ENCODE data around the gene AGBL1.

Gene AGBL1

GRCh38 chr15:86756688-86757087 is 677.0 kb downstream of the AGBL1 start:
- no peak for DNase-seq

- no peak for DNase-seq
Observed at GRCh38 chr15:86759800-86760523, 680.3 kb downstream of the AGBL1 start.

- no peak for DNase-seq
Observed at GRCh38 chr15:86762874-86763273, 683.2 kb downstream of the AGBL1 start.

- DNase-seq: no peak
Observed at GRCh38 chr15:86764021-86764420, 684.4 kb downstream of the AGBL1 start.

- no peak for DNase-seq
Observed at GRCh38 chr15:86765281-86765680, 685.6 kb downstream of the AGBL1 start.

- no peak for DNase-seq
Observed at GRCh38 chr15:86772369-86773059, 692.8 kb downstream of the AGBL1 start.

- no peak for DNase-seq
Observed at GRCh38 chr15:86773736-86774135, 694.1 kb downstream of the AGBL1 start.

GRCh38 chr15:86776145-86776544 is 696.5 kb downstream of the AGBL1 start:
- DNase-seq: no peak

GRCh38 chr15:86796521-86796920 is 716.9 kb downstream of the AGBL1 start:
- no peak for DNase-seq

- DNase-seq: no peak
Observed at GRCh38 chr15:86797135-86797534, 717.5 kb downstream of the AGBL1 start.

- DNase-seq: no peak
Observed at GRCh38 chr15:86799226-86799625, 719.6 kb downstream of the AGBL1 start.

GRCh38 chr15:86802244-86802643 is 722.6 kb downstream of the AGBL1 start:
- DNase-seq: no peak

GRCh38 chr15:86804406-86804805 is 724.7 kb downstream of the AGBL1 start:
- no peak for DNase-seq

GRCh38 chr15:86810329-86810728 is 730.7 kb downstream of the AGBL1 start:
- DNase-seq: no peak

- DNase-seq: no peak
Observed at GRCh38 chr15:86813892-86814291, 734.2 kb downstream of the AGBL1 start.

- no peak for DNase-seq
Observed at GRCh38 chr15:86829245-86829644, 749.6 kb downstream of the AGBL1 start.

GRCh38 chr15:86830304-86830703 is 750.6 kb downstream of the AGBL1 start:
- DNase-seq: no peak

GRCh38 chr15:86833595-86833994 is 753.9 kb downstream of the AGBL1 start:
- DNase-seq: no peak

GRCh38 chr15:86834115-86834863 is 754.6 kb downstream of the AGBL1 start:
- DNase-seq: no peak

- no peak for DNase-seq
Observed at GRCh38 chr15:86837294-86838061, 757.8 kb downstream of the AGBL1 start.

GRCh38 chr15:86839502-86839901 is 759.8 kb downstream of the AGBL1 start:
- DNase-seq: no peak

- DNase-seq: no peak
Observed at GRCh38 chr15:86840996-86841395, 761.3 kb downstream of the AGBL1 start.

GRCh38 chr15:86842199-86842598 is 762.5 kb downstream of the AGBL1 start:
- no peak for DNase-seq

Measured in NCI-H187 treated with DMSO at 0.1 percent for 48 hours (cell line).